GM23248 (cell line): Measurements from ENCODE around the gene RELT.

Experiments used
- EZH2 ChIP-seq: fragments of 200-600 bp; sonication (generic); IDR thresholded peaks from 2 replicates; pipeline ENCODE4 v1.6.1; 2018; ENCODE audit warnings: antibody characterized with exemption, mild to moderate bottlenecking; ENCODE audit not compliant: insufficient read depth, poor library complexity, severe bottlenecking
- EZH2phosphoT487 ChIP-seq: fragments of 200-600 bp; sonication (generic); IDR thresholded peaks from 2 replicates; pipeline ENCODE4 v1.6.1; 2018; ENCODE audit warnings: antibody characterized with exemption, moderate library complexity, mild to moderate bottlenecking, low read depth; ENCODE audit not compliant: insufficient read depth

DNA sequence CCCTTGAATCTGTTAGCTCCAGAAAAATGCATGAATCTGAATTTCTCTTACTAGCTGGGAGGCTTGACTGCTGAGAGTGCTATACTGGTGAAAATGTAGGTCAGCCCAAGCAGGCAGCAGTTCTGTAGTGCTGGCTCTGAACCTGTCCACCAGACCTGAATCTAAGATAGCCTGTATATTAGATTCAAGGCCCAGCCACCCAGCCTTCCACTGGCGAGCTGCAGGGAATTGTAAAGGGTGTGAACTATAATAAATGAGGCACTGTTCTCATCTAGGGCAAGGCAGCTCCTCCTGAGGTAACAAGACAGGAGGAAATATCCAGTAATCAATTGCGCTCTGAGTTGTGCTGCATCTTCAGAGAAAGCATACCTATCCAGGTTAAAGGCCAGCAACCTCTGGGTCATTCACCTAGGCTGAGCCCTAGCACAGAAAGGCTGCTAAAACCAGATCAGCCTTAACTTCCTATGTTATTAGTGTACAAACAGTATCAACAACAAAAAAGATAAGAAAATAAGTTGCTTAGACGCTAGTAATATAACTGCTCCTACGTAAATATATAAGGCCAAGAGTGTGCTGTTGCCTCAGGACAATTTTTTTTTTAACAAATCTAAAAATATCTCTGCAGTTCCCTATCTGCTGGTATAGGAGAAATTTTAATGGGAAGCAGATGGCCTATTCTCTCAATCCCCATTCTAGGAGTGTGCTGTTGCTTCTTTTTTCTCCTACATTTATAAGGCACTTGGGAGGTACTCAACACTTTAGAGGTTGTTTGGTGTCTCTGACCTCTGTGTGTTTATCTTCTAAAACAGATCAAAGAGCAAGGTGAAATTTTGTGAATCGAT, 63.0 kb downstream of the RELT start:
- TF ChIP-seq EZH2 (no peak), EZH2phosphoT487 (no peak)
